Thyroid gland (tissue), 4 donors: ENCODE data around the gene AFM. TPM values are rescaled to one million over a fixed set of nuclear protein-coding genes. Genes with fewer than 3 reads are reported as not detected.

ENCODE experiments used
- DNase-seq, 2 donors: peaks; one replicate each; pipeline ENCODE4 v3.0.0-alpha.2; 2019
- H3K27ac ChIP-seq, 3 donors: fragments of 200-600 bp; sonication (generic); 1 replicate in 2 of 3; 2 replicates in 1 of 3; pipeline ENCODE4 v1.5.1; 2016 to 2019; ENCODE audit warnings: mild to moderate bottlenecking in 1 of 3, moderate library complexity in 1 of 3
- H3K27me3 ChIP-seq: fragments of 200-600 bp; sonication (generic); one replicate; pipeline ENCODE4 v1.5.1; 2019
- H3K36me3 ChIP-seq, 2 donors: fragments of 200-600 bp; sonication (generic); one replicate each; pipeline ENCODE4 v1.5.1; 2016 to 2019
- H3K4me1 ChIP-seq, 2 donors: fragments of 200-600 bp; sonication (generic); one replicate each; pipeline ENCODE4 v1.5.1; 2017 to 2019
- H3K4me3 ChIP-seq, 3 donors: fragments of 200-600 bp; sonication (generic); replicated peaks in 1 of 3; 1 replicate in 2 of 3; 2 replicates in 1 of 3; pipeline ENCODE4 v1.5.1; 2016; ENCODE audit warnings: mild to moderate bottlenecking in 1 of 3
- H3K9me3 ChIP-seq: fragments of 200-600 bp; sonication (generic); one replicate; pipeline ENCODE4 v1.5.1; 2017
- POLR2A ChIP-seq, 2 donors: fragments of 450-650 bp; IDR thresholded peaks; one replicate each; pipeline ENCODE4 v1.6.1; 2017; ENCODE audit warnings: antibody characterized with exemption in 2 of 2, mild to moderate bottlenecking in 2 of 2, moderate library complexity in 1 of 2
- WGBS, 2 donors: methylation state at CpG; one replicate each; pipeline ENCODE4 v1.1.5; 2017; 5-methylcytosine and 5-hydroxymethylcytosine counted together
- intact Hi-C: fragments of 100-400 bp; cut with DNase I; formaldehyde crosslinking; loops from one replicate; pipeline ENCODE4 v1.15.1; 2023
- total RNA-seq, 4 donors: library from RNA; depleted of rRNA; stranded (reverse); fragments of >200 nt; gene quantifications; one replicate each; pipeline ENCODE4 v1.2.3, GENCODE V29; 2016
- TF ChIP-seq, protein P1 (sequence below), 6 experiments: fragments of 200-600 bp in 3 of 6; fragments of 450-650 bp in 3 of 6; sonication (generic) in 3 of 6; IDR thresholded peaks; one replicate each; pipeline ENCODE4 v1.5.1; 2016 to 2019; ENCODE audit warnings: antibody characterized with exemption in 6 of 6, mild to moderate bottlenecking in 2 of 6, inconsistent platforms in 1 of 6, moderate library complexity in 1 of 6

The AFM gene, protein sequence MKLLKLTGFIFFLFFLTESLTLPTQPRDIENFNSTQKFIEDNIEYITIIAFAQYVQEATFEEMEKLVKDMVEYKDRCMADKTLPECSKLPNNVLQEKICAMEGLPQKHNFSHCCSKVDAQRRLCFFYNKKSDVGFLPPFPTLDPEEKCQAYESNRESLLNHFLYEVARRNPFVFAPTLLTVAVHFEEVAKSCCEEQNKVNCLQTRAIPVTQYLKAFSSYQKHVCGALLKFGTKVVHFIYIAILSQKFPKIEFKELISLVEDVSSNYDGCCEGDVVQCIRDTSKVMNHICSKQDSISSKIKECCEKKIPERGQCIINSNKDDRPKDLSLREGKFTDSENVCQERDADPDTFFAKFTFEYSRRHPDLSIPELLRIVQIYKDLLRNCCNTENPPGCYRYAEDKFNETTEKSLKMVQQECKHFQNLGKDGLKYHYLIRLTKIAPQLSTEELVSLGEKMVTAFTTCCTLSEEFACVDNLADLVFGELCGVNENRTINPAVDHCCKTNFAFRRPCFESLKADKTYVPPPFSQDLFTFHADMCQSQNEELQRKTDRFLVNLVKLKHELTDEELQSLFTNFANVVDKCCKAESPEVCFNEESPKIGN
- total RNA-seq = not detected

DNA sequence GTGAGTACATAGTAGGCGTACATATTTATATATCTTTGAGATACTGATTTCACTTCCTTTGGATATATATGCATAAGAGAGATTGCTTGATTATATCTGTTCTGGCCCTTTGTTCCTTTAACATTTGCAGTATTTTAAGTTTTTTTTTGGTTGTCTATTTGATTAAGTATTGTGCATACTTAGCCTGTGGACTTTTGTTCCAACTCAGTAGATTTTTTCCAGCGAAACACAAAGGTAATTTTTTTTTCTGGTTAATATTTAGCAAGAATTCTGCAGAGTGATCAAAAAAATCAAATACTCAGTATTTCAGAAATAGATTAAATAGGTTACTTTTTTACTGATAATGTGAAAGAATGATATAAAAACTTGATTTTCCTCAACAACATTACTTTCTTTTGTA lies at the start of gene AFM:
TSS of gene AFM (plus strand) at position 388 of the 400 bp plus-strand sequence. CDS start 31 bp downstream, outside the sequence.
- Histone ChIP-seq H3K36me3 (no peaks in the 10 kb centered on the region), H3K4me1 (no peaks in the 10 kb centered on the region), H3K4me3 (no peak within 1 kb of the TSS), H3K27ac (no peak within 1 kb of the TSS), H3K27me3 (no peaks in the 10 kb centered on the region), H3K9me3 (no peaks in the 10 kb centered on the region)
- no peak for DNase-seq
- intact Hi-C loops = no loop called here
- TF ChIP-seq, protein P1, sequence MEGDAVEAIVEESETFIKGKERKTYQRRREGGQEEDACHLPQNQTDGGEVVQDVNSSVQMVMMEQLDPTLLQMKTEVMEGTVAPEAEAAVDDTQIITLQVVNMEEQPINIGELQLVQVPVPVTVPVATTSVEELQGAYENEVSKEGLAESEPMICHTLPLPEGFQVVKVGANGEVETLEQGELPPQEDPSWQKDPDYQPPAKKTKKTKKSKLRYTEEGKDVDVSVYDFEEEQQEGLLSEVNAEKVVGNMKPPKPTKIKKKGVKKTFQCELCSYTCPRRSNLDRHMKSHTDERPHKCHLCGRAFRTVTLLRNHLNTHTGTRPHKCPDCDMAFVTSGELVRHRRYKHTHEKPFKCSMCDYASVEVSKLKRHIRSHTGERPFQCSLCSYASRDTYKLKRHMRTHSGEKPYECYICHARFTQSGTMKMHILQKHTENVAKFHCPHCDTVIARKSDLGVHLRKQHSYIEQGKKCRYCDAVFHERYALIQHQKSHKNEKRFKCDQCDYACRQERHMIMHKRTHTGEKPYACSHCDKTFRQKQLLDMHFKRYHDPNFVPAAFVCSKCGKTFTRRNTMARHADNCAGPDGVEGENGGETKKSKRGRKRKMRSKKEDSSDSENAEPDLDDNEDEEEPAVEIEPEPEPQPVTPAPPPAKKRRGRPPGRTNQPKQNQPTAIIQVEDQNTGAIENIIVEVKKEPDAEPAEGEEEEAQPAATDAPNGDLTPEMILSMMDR (IDR thresholded peaks at IDR 0.05) = no peak
- no peak for TF ChIP-seq POLR2A (IDR thresholded peaks at IDR 0.05)
- WGBS, 2 donors = 47 to 49% methylated on average over 2 of the region's 2 CpGs

DNA sequence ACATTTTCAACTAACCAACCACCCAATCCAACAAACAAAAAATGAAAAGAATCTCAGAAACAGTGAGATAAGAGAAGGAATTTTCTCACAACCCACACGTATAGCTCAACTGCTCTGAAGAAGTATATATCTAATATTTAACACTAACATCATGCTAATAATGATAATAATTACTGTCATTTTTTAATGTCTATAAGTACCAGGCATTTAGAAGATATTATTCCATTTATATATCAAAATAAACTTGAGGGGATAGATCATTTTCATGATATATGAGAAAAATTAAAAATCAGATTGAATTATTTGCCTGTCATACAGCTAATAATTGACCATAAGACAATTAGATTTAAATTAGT lies 49.8 kb upstream of the AFM start:
- 70 to 72% methylated on average over 1 of the region's 1 CpG for WGBS, 2 donors
- H3K36me3 ChIP-seq = no peaks in the 10 kb centered on the region
- H3K4me3 ChIP-seq = no peak overlapping the region
- TF ChIP-seq POLR2A (IDR thresholded peaks at IDR 0.05) = no peak
- TF ChIP-seq, protein P1 (IDR thresholded peaks at IDR 0.05) = no peak
- no peaks in the 10 kb centered on the region for H3K4me1 ChIP-seq
- intact Hi-C loops = no loop called here
- no peak overlapping the region for H3K27ac ChIP-seq
- no peak for DNase-seq
- no peaks in the 10 kb centered on the region for H3K9me3 ChIP-seq
- H3K27me3 ChIP-seq = no peaks in the 10 kb centered on the region

DNA sequence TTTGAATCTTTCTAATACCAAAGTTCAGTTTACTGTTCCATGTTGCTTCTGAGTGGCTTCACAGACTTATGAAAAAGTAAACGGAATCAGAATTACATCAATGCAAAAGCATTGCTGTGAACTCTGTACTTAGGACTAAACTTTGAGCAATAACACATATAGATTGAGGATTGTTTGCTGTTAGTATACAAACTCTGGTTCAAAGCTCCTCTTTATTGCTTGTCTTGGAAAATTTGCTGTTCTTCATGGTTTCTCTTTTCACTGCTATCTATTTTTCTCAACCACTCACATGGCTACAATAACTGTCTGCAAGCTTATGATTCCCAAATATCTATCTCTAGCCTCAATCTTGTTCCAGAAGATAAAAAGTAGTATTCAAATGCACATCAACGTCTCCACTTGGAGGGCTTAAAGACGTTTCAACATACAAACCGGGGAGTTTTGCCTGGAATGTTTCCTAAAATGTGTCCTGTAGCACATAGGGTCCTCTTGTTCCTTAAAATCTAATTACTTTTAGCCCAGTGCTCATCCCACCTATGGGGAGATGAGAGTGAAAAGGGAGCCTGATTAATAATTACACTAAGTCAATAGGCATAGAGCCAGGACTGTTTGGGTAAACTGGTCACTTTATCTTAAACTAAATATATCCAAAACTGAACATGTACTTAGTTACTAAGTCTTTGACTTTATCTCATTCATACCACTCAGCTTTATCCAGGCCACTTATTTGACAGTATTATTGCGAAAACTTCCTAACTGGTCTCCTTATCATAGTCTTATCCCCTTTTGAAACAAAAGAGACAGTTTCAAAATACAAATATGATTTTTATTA lies 49.2 kb upstream of the AFM start:
- TF ChIP-seq POLR2A (IDR thresholded peaks at IDR 0.05) = no peak
- TF ChIP-seq, protein P1 (IDR thresholded peaks at IDR 0.05) = no peak
- DNase-seq = no peak
- Histone ChIP-seq H3K27ac (no peak overlapping the region), H3K4me3 (no peak overlapping the region), H3K36me3 (no peaks in the 10 kb centered on the region), H3K9me3 (no peaks in the 10 kb centered on the region), H3K27me3 (no peaks in the 10 kb centered on the region), H3K4me1 (no peaks in the 10 kb centered on the region)
- WGBS, 2 donors = 75 to 82% methylated on average over 5 of the region's 5 CpGs
- intact Hi-C loops = no loop called here

DNA sequence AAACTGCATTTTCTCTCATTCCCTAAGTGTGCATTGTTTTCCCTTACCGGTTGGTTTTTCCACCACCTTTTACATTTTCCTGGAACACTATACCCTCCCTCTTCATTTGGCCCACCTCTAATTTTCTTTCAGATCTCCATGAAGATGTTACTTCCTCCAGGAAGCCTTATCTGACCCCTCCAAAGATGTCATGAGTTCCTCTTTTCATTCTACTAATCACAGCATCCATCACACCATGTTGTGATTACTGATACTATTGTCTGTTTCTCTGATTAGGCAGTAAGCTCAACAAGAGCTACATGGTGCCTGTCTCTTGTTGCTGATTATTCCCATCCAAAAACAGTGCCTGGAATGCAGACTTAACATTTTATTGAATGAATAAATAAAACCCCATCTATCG lies 48.4 kb upstream of the AFM start:
- Histone ChIP-seq H3K27me3 (no peaks in the 10 kb centered on the region), H3K4me3 (no peak overlapping the region), H3K36me3 (no peaks in the 10 kb centered on the region), H3K9me3 (no peaks in the 10 kb centered on the region), H3K4me1 (no peaks in the 10 kb centered on the region), H3K27ac (no peak overlapping the region)
- 71 to 78% methylated on average over 2 of the region's 2 CpGs for WGBS, 2 donors
- intact Hi-C loops = no loop called here
- TF ChIP-seq, protein P1 (IDR thresholded peaks at IDR 0.05) = no peak
- TF ChIP-seq POLR2A (IDR thresholded peaks at IDR 0.05) = no peak
- DNase-seq = no peak
